ENCODE measurements around the gene NEK2.

GRCh38 chr1:211653959-211654496, 21.4 kb downstream of the NEK2 start:
- TF ChIP-seq CTCF (IDR thresholded peaks at IDR 0.05) = no peak
- no peak for TF ChIP-seq POLR2A (IDR thresholded peaks at IDR 0.05)

Measured in uterus (tissue), 2 donors.